Measurements from ENCODE around the gene GPRIN1. TPM values are rescaled to one million over a fixed set of nuclear protein-coding genes. Genes with fewer than 3 reads are reported as not detected.
"Not testable (repeated sequence)": the region's sequence is repeated elsewhere in the genome, so short reads cannot be mapped to it uniquely, and the experiment has no call there.

The GPRIN1 gene
- total and polyA plus RNA-seq, 8 donors = 0.23 to 3.2 (median 0.58) TPM

GRCh38 chr5:176557846-176558245 is 52.1 kb downstream of the GPRIN1 start:
- H3K9me3 ChIP-seq = no peaks in the 10 kb centered on the region
- no peaks in the 10 kb centered on the region for H3K36me3 ChIP-seq
- no peak overlapping the region for H3K4me3 ChIP-seq
- TF ChIP-seq, protein P1, sequence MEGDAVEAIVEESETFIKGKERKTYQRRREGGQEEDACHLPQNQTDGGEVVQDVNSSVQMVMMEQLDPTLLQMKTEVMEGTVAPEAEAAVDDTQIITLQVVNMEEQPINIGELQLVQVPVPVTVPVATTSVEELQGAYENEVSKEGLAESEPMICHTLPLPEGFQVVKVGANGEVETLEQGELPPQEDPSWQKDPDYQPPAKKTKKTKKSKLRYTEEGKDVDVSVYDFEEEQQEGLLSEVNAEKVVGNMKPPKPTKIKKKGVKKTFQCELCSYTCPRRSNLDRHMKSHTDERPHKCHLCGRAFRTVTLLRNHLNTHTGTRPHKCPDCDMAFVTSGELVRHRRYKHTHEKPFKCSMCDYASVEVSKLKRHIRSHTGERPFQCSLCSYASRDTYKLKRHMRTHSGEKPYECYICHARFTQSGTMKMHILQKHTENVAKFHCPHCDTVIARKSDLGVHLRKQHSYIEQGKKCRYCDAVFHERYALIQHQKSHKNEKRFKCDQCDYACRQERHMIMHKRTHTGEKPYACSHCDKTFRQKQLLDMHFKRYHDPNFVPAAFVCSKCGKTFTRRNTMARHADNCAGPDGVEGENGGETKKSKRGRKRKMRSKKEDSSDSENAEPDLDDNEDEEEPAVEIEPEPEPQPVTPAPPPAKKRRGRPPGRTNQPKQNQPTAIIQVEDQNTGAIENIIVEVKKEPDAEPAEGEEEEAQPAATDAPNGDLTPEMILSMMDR (IDR thresholded peaks at IDR 0.05) = no peak
- ATAC-seq (no peak), DNase-seq (no peak), FAIRE-seq (no peak)
- no peaks in the 10 kb centered on the region for H3K4me1 ChIP-seq
- intact Hi-C loops (cut with DNase I) = no loop called here
- 93% methylated on average over 12 to 13 of the region's 13 CpGs for WGBS, 2 donors
- no peak overlapping the region for H3K27ac ChIP-seq
- H3K27me3 ChIP-seq = no peaks in the 10 kb centered on the region

DNA sequence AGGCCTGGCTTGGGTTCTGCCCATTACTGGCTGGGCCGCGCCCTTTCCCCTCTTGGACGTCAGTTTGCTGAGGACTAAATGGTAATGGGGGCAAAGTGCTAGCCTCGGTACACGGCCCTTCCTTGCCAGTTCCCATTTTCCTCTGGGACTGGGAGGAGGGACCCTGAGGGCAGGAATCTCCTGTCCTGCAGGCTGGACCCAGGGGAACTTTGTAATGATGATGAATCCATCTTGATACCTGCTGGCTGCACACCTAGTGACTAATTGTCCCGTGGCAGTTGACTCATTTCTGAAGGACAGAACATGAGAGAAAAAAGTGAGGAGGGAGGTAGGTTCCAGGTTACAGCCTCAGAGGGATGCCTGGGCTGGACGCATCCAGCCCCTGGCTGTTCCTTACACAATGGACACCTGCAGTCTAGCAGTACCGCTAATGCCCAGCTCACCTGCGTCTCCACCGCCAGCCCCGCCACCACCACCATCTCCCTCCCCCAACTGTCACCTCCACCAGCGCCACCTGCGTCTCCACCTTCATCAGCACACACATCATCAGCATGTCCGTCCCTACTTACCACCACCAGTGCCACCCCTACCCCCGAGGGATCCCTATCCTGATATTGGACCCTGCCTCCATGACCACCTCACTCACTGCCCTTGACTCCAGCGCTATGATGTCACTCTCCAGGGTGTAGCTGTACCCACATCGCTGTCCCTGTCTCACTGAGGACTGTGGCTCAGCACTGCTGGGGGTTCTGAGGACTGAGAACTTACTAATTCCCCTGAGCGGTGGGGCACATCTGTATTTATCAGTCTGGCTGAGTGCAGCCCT is 56.5 kb downstream of the GPRIN1 start:
- 49 to 55% methylated on average over 16 to 18 of the region's 18 CpGs for WGBS, 2 donors
- ATAC-seq = peak in 3 of 4 donors; percentile 43 to 56 (median 50)

GRCh38 chr5:176552332-176552869 is 57.6 kb downstream of the GPRIN1 start:
- TF ChIP-seq, protein P1 (IDR thresholded peaks at IDR 0.05) = no peak
- Histone ChIP-seq H3K27me3 (no peaks in the 10 kb centered on the region), H3K27ac (no peak overlapping the region), H3K36me3 (no peaks in the 10 kb centered on the region), H3K4me3 (no peak overlapping the region), H3K9me3 (no peaks in the 10 kb centered on the region), H3K4me1 (no peaks in the 10 kb centered on the region)
- 69 to 74% methylated on average over 11 of the region's 11 CpGs for WGBS, 2 donors
- FAIRE-seq = no peak
- DNase-seq = peak in 1 of 6 donors; percentile 49
- no peak for ATAC-seq
- intact Hi-C loops (cut with DNase I) = no loop called here

More for the DNA sequence above, 56.5 kb downstream of the GPRIN1 start:
- Histone ChIP-seq H3K27me3 (no peaks in the 10 kb centered on the region), H3K27ac (no peak overlapping the region), H3K4me3 (no peak overlapping the region), H3K4me1 (no peaks in the 10 kb centered on the region), H3K36me3 (no peaks in the 10 kb centered on the region), H3K9me3 (no peaks in the 10 kb centered on the region)
- no peak for FAIRE-seq
- no peak for DNase-seq
- TF ChIP-seq, protein P1 (IDR thresholded peaks at IDR 0.05) = no peak
- intact Hi-C loops (cut with DNase I) = no loop called here

GRCh38 chr5:176550937-176551336 is 59.0 kb downstream of the GPRIN1 start:
- ATAC-seq; H3K27ac ChIP-seq; H3K9me3 ChIP-seq; H3K4me3 ChIP-seq; intact Hi-C loops (cut with DNase I); FAIRE-seq; H3K36me3 ChIP-seq; H3K4me1 ChIP-seq; DNase-seq; H3K27me3 ChIP-seq: not testable (repeated sequence)
- 71 to 80% methylated on average over 11 of the region's 11 CpGs for WGBS, 2 donors

DNA sequence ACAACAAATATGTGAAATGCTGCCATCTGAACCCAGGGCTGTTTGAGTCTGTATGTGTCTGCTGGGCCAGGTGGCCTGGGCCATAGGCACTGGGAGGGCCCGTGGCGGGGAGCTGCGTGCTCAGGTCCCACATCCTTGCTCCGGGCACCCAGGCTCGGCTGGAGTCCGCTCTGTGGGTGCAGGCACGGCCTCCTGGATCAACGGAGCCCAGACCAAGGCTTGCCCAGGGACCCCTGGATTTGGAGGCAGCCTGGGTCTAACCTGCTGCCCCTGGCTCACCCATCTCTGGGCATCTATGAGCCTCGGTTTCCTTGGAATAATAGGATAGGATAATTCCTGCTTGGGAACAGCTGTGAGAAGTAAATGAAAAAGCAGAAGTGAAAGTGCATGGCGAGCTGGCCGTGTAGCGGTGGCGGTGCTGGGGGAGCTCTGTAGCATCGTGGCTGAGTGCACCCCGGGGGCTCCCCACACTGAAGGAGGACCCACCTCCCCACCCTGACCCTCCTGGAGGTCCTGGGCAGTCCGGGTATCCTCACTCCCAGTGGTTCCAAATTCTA is 59.6 kb downstream of the GPRIN1 start:
- TF ChIP-seq, protein P1 (IDR thresholded peaks at IDR 0.05) = no peak
- H3K27me3 ChIP-seq = no peaks in the 10 kb centered on the region
- no peaks in the 10 kb centered on the region for H3K36me3 ChIP-seq
- no peak for ATAC-seq
- no peaks in the 10 kb centered on the region for H3K4me1 ChIP-seq
- DNase-seq = no peak
- FAIRE-seq = no peak
- 70 to 81% methylated on average over 16 of the region's 16 CpGs for WGBS, 2 donors
- H3K9me3 ChIP-seq = no peaks in the 10 kb centered on the region
- no peak overlapping the region for H3K4me3 ChIP-seq
- H3K27ac ChIP-seq = no peak overlapping the region
- intact Hi-C loops (cut with DNase I) = no loop called here
